ENCODE results near the gene UCN2.

UCN2 gene

GRCh38 chr3:48599509-48600285, 36.1 kb upstream of the UCN2 start:
- TF ChIP-seq CTCF (IDR thresholded peaks at IDR 0.05; ENCODE audit: low read length, missing control alignments), result no peak
- no peak overlapping the region for H3K4me3 ChIP-seq (replicated peaks; ENCODE audit: low read depth, low read length)
- no peak for DNase-seq (ENCODE audit: low read depth)

GRCh38 chr3:48599077-48599501, 35.5 kb upstream of the UCN2 start:
- no peak for TF ChIP-seq CTCF (IDR thresholded peaks at IDR 0.05; ENCODE audit: low read length, missing control alignments)
- DNase-seq (ENCODE audit: low read depth), result no peak
- no peak overlapping the region for H3K4me3 ChIP-seq (replicated peaks; ENCODE audit: low read depth, low read length)

GRCh38 chr3:48598323-48599076, 34.9 kb upstream of the UCN2 start:
- H3K4me3 ChIP-seq (replicated peaks; ENCODE audit: low read depth, low read length), result no peak overlapping the region
- TF ChIP-seq CTCF (IDR thresholded peaks at IDR 0.05; ENCODE audit: low read length, missing control alignments), result no peak
- peak; percentile 93 for DNase-seq (ENCODE audit: low read depth)

- no peak for DNase-seq (ENCODE audit: low read depth)
- no peak overlapping the region for H3K4me3 ChIP-seq (replicated peaks; ENCODE audit: low read depth, low read length)
- no peak for TF ChIP-seq CTCF (IDR thresholded peaks at IDR 0.05; ENCODE audit: low read length, missing control alignments)
These were observed 33.8 kb upstream of the UCN2 start for GRCh38 chr3:48597408-48597800.

GRCh38 chr3:48596676-48597407, 33.3 kb upstream of the UCN2 start:
- no peak for TF ChIP-seq CTCF (IDR thresholded peaks at IDR 0.05; ENCODE audit: low read length, missing control alignments)
- DNase-seq (ENCODE audit: low read depth), result no peak
- no peak overlapping the region for H3K4me3 ChIP-seq (replicated peaks; ENCODE audit: low read depth, low read length)

- no peak for TF ChIP-seq CTCF (IDR thresholded peaks at IDR 0.05; ENCODE audit: low read length, missing control alignments)
- no peak for DNase-seq (ENCODE audit: low read depth)
- no peak overlapping the region for H3K4me3 ChIP-seq (replicated peaks; ENCODE audit: low read depth, low read length)
These were observed 32.6 kb upstream of the UCN2 start for GRCh38 chr3:48596157-48596556.
